HFFc6 (cell line): Measurements from ENCODE around the gene ZIC4. TPM values are rescaled to one million over a fixed set of nuclear protein-coding genes. Genes with fewer than 3 reads are reported as not detected.
A peak's percentile ranks its signal among the peaks of the same experiment; 100 is the strongest.

Experiments
- DNase-seq: peaks from one replicate; pipeline ENCODE4 v3.0.0-alpha.2; 2018
- H3K27ac Mint-ChIP-seq: 2 replicates; pipeline ENCODE4 v1.8.0; 2020; ENCODE audit warnings: mild to moderate bottlenecking, mixed read lengths
- H3K27me3 Mint-ChIP-seq: 2 replicates; pipeline ENCODE4 v1.8.0; 2021; ENCODE audit warnings: mild to moderate bottlenecking, moderate library complexity, mixed read lengths; ENCODE audit not compliant: insufficient read depth
- H3K36me3 Mint-ChIP-seq: 2 replicates; pipeline ENCODE4 v1.8.0; 2021; ENCODE audit warnings: low read depth, mixed read lengths
- H3K4me1 Mint-ChIP-seq: 2 replicates; pipeline ENCODE4 v1.8.0; 2020; ENCODE audit warnings: low read depth, mixed read lengths
- H3K4me3 Mint-ChIP-seq: 2 replicates; pipeline ENCODE4 v1.8.0; 2020; ENCODE audit warnings: mild to moderate bottlenecking, moderate library complexity, mixed read lengths
- H3K9me3 Mint-ChIP-seq: 2 replicates; pipeline ENCODE4 v1.8.0; 2020; ENCODE audit warnings: mild to moderate bottlenecking, mixed read lengths
- CTCF ChIP-seq: fragments of 200-600 bp; sonication (generic); IDR thresholded peaks from 2 replicates; pipeline ENCODE4 v1.5.0; 2021; ENCODE audit warnings: antibody characterized with exemption, mild to moderate bottlenecking
- total RNA-seq, 6 experiments: library from RNA; stranded (reverse); fragmentation: NEBNext Ultra II Directional; extraction: Animal tissue kit (Norgen Biotek cat#: 25700); gene quantifications; 2 replicates in 1 of 6; 3 replicates in 5 of 6; pipeline ENCODE4 v1.2.3, GENCODE V29; 2021

The ZIC4 gene
- total RNA-seq, 6 experiments from 2014 or later, result 0.28 to 0.58 (median 0.49) TPM

GRCh38 chr3:147383617-147384016, 22.7 kb downstream of the ZIC4 start:
- H3K27me3 Mint-ChIP-seq, result peaks cover 83% of the 10 kb centered on the region
- H3K4me3 Mint-ChIP-seq, result peak overlapping the region; percentile 29; the same call in 1 of the 2 replicates
- peaks cover 7% of the 10 kb centered on the region; the same call in 1 of the 2 replicates for H3K36me3 Mint-ChIP-seq
- TF ChIP-seq CTCF, result peak; percentile 65
- no peak overlapping the region for H3K27ac Mint-ChIP-seq
- H3K4me1 Mint-ChIP-seq, result peaks cover 16% of the 10 kb centered on the region
- peaks cover 8% of the 10 kb centered on the region; the same call in 1 of the 2 replicates for H3K9me3 Mint-ChIP-seq
- no peak for DNase-seq

DNA sequence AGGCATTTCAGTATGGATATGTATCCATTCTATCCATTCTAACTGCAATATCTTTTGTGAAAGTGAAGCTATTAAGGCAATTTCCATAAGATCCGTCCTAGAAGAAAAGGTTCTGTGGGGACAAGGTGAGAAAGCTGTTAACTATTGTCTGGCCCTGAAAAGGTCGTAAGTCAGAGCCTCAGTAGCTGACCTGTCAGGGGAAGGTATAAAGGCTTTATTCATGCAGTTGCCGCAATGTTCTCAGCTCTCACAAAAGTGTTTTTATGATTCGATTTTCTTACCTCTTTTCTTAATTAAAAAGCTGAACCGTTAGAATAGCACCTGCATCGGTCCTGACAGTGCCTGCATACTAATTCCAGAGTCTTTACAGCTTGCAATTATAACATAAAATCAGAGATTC, 24.7 kb downstream of the ZIC4 start:
- Mint-ChIP-seq H3K9me3 (no peaks in the 10 kb centered on the region), H3K4me1 (peaks cover 16% of the 10 kb centered on the region), H3K4me3 (no peak overlapping the region), H3K27me3 (peaks cover 76% of the 10 kb centered on the region), H3K36me3 (no peaks in the 10 kb centered on the region), H3K27ac (no peak overlapping the region)
- no peak for TF ChIP-seq CTCF
- no peak for DNase-seq

DNA sequence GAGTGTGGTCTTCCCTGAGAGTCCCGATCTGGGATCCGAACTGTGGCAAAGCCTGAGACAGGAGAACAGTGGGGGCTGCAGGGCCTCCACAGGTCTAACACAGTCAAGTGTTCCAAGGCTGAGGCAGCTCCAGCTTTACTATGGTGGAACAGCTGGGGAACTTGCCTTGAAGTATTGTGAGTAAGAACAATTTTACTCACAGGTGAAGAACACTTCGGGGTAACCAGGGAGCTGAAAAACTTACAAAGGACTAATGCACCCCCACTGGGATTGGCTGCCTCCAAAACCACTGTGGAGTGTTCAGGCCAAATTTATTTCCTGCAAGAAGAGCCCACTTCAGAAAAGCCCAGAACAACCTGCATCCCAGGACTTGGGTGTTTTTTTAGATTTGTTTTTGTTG, 25.4 kb downstream of the ZIC4 start:
- no peak for DNase-seq
- no peak overlapping the region for H3K4me3 Mint-ChIP-seq
- H3K4me1 Mint-ChIP-seq, result peaks cover 16% of the 10 kb centered on the region
- H3K27ac Mint-ChIP-seq, result no peak overlapping the region
- no peak for TF ChIP-seq CTCF
- H3K27me3 Mint-ChIP-seq, result peaks cover 69% of the 10 kb centered on the region
- H3K9me3 Mint-ChIP-seq, result no peaks in the 10 kb centered on the region
- no peaks in the 10 kb centered on the region for H3K36me3 Mint-ChIP-seq

- Mint-ChIP-seq H3K27ac (no peak overlapping the region), H3K36me3 (no peaks in the 10 kb centered on the region), H3K4me3 (no peak overlapping the region), H3K27me3 (peaks cover 64% of the 10 kb centered on the region), H3K9me3 (no peaks in the 10 kb centered on the region), H3K4me1 (peaks cover 16% of the 10 kb centered on the region)
- no peak for TF ChIP-seq CTCF
- no peak for DNase-seq
Observed at GRCh38 chr3:147380387-147380951, 25.9 kb downstream of the ZIC4 start.

DNA sequence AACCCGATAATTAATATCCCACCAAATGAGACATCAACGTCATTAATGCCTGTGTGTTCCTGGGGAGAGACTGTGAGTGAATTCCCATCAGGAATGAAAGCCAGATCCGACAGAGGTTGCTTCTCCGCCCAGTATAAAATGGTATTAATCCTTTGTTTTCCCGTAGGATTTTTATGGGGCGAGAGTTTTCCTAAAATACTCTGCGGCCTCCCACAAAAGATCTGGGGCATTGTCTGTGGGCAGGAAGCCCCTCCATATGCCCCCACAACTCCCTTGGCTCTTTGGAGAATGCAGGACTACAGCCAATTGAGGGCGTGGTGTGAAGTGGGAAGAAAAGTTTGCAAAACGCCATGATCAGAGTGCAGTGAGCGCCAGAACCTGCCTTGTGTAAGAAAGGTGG, 26.7 kb downstream of the ZIC4 start:
- H3K36me3 Mint-ChIP-seq, result no peaks in the 10 kb centered on the region
- no peak overlapping the region for H3K27ac Mint-ChIP-seq
- TF ChIP-seq CTCF, result no peak
- no peak overlapping the region for H3K4me3 Mint-ChIP-seq
- peaks cover 65% of the 10 kb centered on the region for H3K27me3 Mint-ChIP-seq
- no peaks in the 10 kb centered on the region for H3K9me3 Mint-ChIP-seq
- H3K4me1 Mint-ChIP-seq, result peaks cover 11% of the 10 kb centered on the region
- no peak for DNase-seq
